HFFc6 (cell line): ENCODE measurements around the gene CHRNG. TPM values are rescaled to one million over a fixed set of nuclear protein-coding genes. Genes with fewer than 3 reads are reported as not detected.

Experiments
- DNase-seq: peaks from one replicate; pipeline ENCODE4 v3.0.0-alpha.2; 2018
- H3K27ac Mint-ChIP-seq: 2 replicates; pipeline ENCODE4 v1.8.0; 2020; ENCODE audit warnings: mild to moderate bottlenecking, mixed read lengths
- H3K27me3 Mint-ChIP-seq: 2 replicates; pipeline ENCODE4 v1.8.0; 2021; ENCODE audit warnings: mild to moderate bottlenecking, moderate library complexity, mixed read lengths; ENCODE audit not compliant: insufficient read depth
- H3K36me3 Mint-ChIP-seq: 2 replicates; pipeline ENCODE4 v1.8.0; 2021; ENCODE audit warnings: low read depth, mixed read lengths
- H3K4me1 Mint-ChIP-seq: 2 replicates; pipeline ENCODE4 v1.8.0; 2020; ENCODE audit warnings: low read depth, mixed read lengths
- H3K4me3 Mint-ChIP-seq: 2 replicates; pipeline ENCODE4 v1.8.0; 2020; ENCODE audit warnings: mild to moderate bottlenecking, moderate library complexity, mixed read lengths
- H3K9me3 Mint-ChIP-seq: 2 replicates; pipeline ENCODE4 v1.8.0; 2020; ENCODE audit warnings: mild to moderate bottlenecking, mixed read lengths
- CTCF ChIP-seq: fragments of 200-600 bp; sonication (generic); IDR thresholded peaks from 2 replicates; pipeline ENCODE4 v1.5.0; 2021; ENCODE audit warnings: antibody characterized with exemption, mild to moderate bottlenecking
- long read RNA-seq: library from polyadenylated mRNA; unstranded; transcript quantifications from one replicate; pipeline ENCODE4 v2.0.0, GENCODE V29; 2019
- total RNA-seq, 6 experiments: library from RNA; stranded (reverse); fragmentation: NEBNext Ultra II Directional; extraction: Animal tissue kit (Norgen Biotek cat#: 25700); gene quantifications; 2 replicates in 1 of 6; 3 replicates in 5 of 6; pipeline ENCODE4 v1.2.3, GENCODE V29; 2021

Gene CHRNG
- not detected for total RNA-seq
- long read RNA-seq, result 0 reads

- no peaks in the 10 kb centered on the region for H3K4me1 Mint-ChIP-seq
Measured at GRCh38 chr2:232539298-232540231, at the start of gene CHRNG. CHRNG (plus strand) TSS chr2:232539692; CDS start chr2:232539748, 56 bp downstream.

GRCh38 chr2:232490221-232491138, 49.0 kb upstream of the CHRNG start:
- peaks cover 30% of the 10 kb centered on the region for H3K27me3 Mint-ChIP-seq
- no peak overlapping the region for H3K27ac Mint-ChIP-seq
- no peaks in the 10 kb centered on the region for H3K9me3 Mint-ChIP-seq
- H3K36me3 Mint-ChIP-seq, result no peaks in the 10 kb centered on the region
- H3K4me1 Mint-ChIP-seq, result no peaks in the 10 kb centered on the region
- no peak for TF ChIP-seq CTCF
- no peak for DNase-seq
- H3K4me3 Mint-ChIP-seq, result no peak overlapping the region

More at GRCh38 chr2:232539298-232540231, at the start of gene CHRNG:
- H3K27ac Mint-ChIP-seq, result no peak within 1 kb of the TSS
- peaks cover 40% of the 10 kb centered on the region for H3K27me3 Mint-ChIP-seq
- no peak within 1 kb of the TSS for H3K4me3 Mint-ChIP-seq
- peaks cover 10% of the 10 kb centered on the region; the same call in 1 of the 2 replicates for H3K9me3 Mint-ChIP-seq
- peaks cover 7% of the 10 kb centered on the region; the same call in 1 of the 2 replicates for H3K36me3 Mint-ChIP-seq
- TF ChIP-seq CTCF, result no peak
- DNase-seq, result no peak

- no peak for TF ChIP-seq CTCF
- no peaks in the 10 kb centered on the region for H3K4me1 Mint-ChIP-seq
- peaks cover 29% of the 10 kb centered on the region for H3K27me3 Mint-ChIP-seq
- no peak for DNase-seq
- H3K4me3 Mint-ChIP-seq, result no peak overlapping the region
- H3K27ac Mint-ChIP-seq, result no peak overlapping the region
- no peaks in the 10 kb centered on the region for H3K9me3 Mint-ChIP-seq
- no peaks in the 10 kb centered on the region for H3K36me3 Mint-ChIP-seq
Measured at GRCh38 chr2:232491139-232491780, 48.2 kb upstream of the CHRNG start.

GRCh38 chr2:232492236-232492848, 47.1 kb upstream of the CHRNG start:
- no peaks in the 10 kb centered on the region for H3K4me1 Mint-ChIP-seq
- DNase-seq, result no peak
- no peak overlapping the region for H3K27ac Mint-ChIP-seq
- H3K4me3 Mint-ChIP-seq, result no peak overlapping the region
- TF ChIP-seq CTCF, result no peak
- H3K27me3 Mint-ChIP-seq, result peaks cover 25% of the 10 kb centered on the region
- no peaks in the 10 kb centered on the region for H3K9me3 Mint-ChIP-seq
- no peaks in the 10 kb centered on the region for H3K36me3 Mint-ChIP-seq
